Stimulated activated CD4-positive, alpha-beta T cell treated with anti-CD3 and anti-CD28 coated beads, Interleukin-1b, Interleukin-23, amount 100 ng/mL, for 1 hour (primary cell): ENCODE data around the gene PHOSPHO1.

ENCODE experiments used
- DNase-seq, 2 donors: peaks; one replicate each; pipeline ENCODE4 v3.0.0-alpha.2; 2020; ENCODE audit warnings: low read depth in 2 of 2

Gene PHOSPHO1

GRCh38 chr17:49218941-49219913, 11.4 kb downstream of the PHOSPHO1 start:
- no peak for DNase-seq

GRCh38 chr17:49217651-49218413, 12.8 kb downstream of the PHOSPHO1 start:
- peak in 1 of 2 donors; percentile 31 for DNase-seq

- DNase-seq, result no peak
Observed at GRCh38 chr17:49216953-49217650, 13.5 kb downstream of the PHOSPHO1 start.

GRCh38 chr17:49216482-49216881, 14.1 kb downstream of the PHOSPHO1 start:
- DNase-seq, result no peak

GRCh38 chr17:49214676-49215360, 15.8 kb downstream of the PHOSPHO1 start:
- no peak for DNase-seq

- no peak for DNase-seq
Observed at GRCh38 chr17:49213847-49214246, 16.7 kb downstream of the PHOSPHO1 start.

- DNase-seq, result no peak
Observed at GRCh38 chr17:49213399-49213798, 17.2 kb downstream of the PHOSPHO1 start.

- DNase-seq, result peak in 1 of 2 donors; percentile 37
Observed at GRCh38 chr17:49210158-49211029, 20.2 kb downstream of the PHOSPHO1 start, which contains the start of the genes ABI3 and GNGT2. Gene ABI3, plus strand, starts transcription at chr17:49210707. Its CDS starts 18 bp downstream, at chr17:49210725. Gene GNGT2, minus strand, starts transcription at chr17:49210574. Its CDS starts 3,152 bp downstream, at chr17:49207422.

- no peak for DNase-seq
Observed at GRCh38 chr17:49209061-49209571, 21.5 kb downstream of the PHOSPHO1 start.

- DNase-seq, result no peak
Observed at GRCh38 chr17:49204516-49204915, 26.1 kb downstream of the PHOSPHO1 start.

GRCh38 chr17:49203796-49204195, 26.8 kb downstream of the PHOSPHO1 start:
- no peak for DNase-seq

- no peak for DNase-seq
Observed at GRCh38 chr17:49201481-49201927, 29.1 kb downstream of the PHOSPHO1 start.

- no peak for DNase-seq
Observed at GRCh38 chr17:49200423-49201083, 30.0 kb downstream of the PHOSPHO1 start.

GRCh38 chr17:49198211-49198610, 32.4 kb downstream of the PHOSPHO1 start:
- no peak for DNase-seq

- DNase-seq, result no peak
Observed at GRCh38 chr17:49197346-49197998, 33.1 kb downstream of the PHOSPHO1 start.

GRCh38 chr17:49196520-49196919, 34.1 kb downstream of the PHOSPHO1 start:
- DNase-seq, result no peak

GRCh38 chr17:49195751-49196150, 34.8 kb downstream of the PHOSPHO1 start:
- DNase-seq, result no peak

- no peak for DNase-seq
Observed at GRCh38 chr17:49194297-49194607, 36.3 kb downstream of the PHOSPHO1 start.
